ENCODE results near the gene NRL.
A peak's percentile ranks its signal among the peaks of the same experiment; 100 is the strongest.

Gene NRL

DNA sequence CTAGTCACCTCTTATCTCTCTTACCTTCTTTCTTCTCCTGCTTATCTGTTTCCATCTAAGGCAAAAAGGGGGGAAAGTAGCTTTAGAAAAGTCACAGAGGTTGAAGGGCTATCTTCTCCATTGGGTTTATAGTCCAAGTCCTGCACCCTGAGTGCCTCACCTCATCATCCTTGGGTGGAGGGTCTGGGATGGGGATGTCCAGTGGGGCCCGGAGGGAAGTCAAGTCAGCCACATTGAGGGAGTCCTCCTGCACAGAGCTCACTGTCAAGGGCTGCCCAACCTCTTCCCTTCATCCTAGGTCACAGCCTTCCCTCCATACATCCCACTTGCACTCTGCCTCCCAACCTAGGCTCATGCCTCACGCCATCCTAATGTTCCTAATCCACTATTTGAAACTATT, 30.5 kb upstream of the NRL start:
- no peak for DNase-seq (ENCODE audit: low read depth in 3 of 3, low spot score in 1 of 3)

DNA sequence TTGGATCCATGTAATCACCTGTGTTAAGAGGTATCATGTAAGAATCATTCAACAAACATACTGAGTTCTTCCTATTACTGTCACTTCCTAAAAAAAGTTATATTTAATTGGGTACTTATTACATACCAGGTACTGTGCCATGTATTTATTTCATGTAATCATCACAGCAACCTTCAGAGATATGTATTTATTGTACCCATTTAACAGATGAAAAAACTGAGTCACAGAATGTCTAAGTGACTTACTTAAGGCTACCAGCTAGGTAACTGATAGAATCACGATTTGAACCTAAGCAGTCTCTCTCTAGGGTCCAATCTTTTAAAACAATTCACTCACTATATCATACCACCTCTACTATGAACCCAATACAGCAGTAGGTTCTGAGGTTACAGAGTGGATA, 29.7 kb upstream of the NRL start:
- DNase-seq (ENCODE audit: low read depth in 3 of 3, low spot score in 1 of 3), result no peak

DNA sequence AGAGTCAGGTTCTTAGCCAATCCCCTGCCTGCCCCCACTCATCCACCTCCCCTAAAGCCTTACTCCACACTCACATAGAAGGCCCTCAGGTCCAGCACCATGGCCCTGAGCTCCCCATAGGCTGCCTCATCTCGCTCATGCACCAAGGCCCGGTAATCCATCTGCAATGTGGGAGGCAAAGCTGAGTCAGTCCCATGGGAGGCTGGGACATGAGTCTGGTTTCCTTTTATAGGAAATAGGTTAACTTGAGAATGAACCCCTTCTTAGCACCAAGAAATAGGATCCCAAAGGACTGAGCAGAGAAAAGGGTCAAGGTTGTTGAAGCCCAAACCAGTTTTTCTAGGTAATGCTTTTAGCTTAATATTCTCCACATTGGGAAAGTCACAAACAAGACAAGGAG, 28.8 kb upstream of the NRL start:
- DNase-seq (ENCODE audit: low read depth in 3 of 3, low spot score in 1 of 3), result no peak

DNA sequence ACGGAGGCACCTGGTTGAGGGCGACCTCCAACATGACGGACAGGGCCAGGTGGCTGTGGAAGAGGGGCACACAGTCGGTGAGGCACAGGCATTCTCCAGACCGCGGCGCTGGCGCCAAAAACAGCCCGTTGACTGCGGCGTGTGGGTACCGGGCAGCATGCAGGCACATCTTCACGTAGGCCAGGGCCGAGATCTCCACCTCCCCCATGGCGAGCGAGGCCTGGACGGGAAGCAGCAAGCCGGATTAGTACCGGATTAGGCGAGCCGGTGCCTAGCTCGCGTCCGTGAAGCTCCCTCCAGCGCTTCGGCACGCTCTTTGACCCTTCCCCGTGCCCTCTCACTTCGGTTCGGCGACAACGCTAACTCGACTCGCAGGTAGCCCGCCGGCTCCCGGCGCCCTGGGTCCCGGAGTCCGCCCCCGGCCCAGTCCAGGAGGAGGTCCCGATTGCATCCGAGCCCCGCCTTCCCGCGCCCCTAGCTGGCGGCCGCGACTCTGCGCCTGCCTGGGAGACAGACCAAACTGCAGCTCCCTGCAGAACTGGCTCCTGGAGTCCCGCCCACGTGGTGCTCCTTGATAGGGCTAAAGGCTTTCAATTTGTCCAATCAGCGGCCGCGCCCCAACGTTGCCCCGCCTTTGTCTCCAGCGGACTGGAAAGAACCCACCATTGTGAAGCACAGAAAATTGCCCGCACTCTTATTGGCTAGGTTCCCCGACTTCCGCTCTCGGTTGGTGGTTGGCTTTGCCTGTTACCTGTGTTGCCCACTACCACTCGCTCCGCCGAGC, 26.5 kb upstream of the NRL start, which contains the start of gene EMC9:
Gene EMC9, minus strand, starts transcription at position 495 of the 784 bp plus-strand sequence. Its CDS starts 287 bp downstream, at position 208.
- peak; percentile 97 to 98 (median 97) for DNase-seq (ENCODE audit: low read depth in 3 of 3, low spot score in 1 of 3)

DNA sequence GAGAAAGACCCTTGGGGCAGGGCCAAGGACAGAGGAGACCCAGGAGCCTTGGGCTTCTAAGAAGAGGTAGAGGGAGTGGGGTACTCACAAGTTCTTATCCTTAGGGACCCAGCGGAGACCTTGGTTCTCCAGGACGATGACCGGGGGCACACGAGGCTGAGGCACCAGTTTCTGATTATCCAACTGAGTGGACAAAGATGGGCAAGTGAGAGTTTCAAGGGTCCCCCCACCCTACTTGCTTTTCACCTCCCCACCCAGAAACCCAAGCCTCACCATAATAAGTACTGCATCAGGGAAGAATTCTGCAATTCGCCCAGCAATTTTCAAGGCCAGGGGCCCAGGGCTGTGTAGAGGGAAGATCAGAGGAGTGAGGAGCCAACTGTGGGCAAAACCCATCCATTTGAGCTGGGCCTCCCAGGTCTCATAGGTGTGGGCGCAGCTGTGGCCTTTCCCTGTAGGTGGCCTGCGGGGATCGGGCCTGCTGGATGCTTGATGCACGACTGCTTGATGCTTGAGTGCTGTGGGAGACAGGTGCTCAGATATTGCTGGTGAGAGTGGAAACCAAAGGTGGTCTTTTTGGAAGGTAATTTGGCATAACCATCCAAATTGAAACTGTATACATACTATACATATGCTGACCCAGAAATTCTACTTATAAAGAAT, 24.7 kb upstream of the NRL start:
- DNase-seq (ENCODE audit: low read depth in 3 of 3, low spot score in 1 of 3), result no peak

DNA sequence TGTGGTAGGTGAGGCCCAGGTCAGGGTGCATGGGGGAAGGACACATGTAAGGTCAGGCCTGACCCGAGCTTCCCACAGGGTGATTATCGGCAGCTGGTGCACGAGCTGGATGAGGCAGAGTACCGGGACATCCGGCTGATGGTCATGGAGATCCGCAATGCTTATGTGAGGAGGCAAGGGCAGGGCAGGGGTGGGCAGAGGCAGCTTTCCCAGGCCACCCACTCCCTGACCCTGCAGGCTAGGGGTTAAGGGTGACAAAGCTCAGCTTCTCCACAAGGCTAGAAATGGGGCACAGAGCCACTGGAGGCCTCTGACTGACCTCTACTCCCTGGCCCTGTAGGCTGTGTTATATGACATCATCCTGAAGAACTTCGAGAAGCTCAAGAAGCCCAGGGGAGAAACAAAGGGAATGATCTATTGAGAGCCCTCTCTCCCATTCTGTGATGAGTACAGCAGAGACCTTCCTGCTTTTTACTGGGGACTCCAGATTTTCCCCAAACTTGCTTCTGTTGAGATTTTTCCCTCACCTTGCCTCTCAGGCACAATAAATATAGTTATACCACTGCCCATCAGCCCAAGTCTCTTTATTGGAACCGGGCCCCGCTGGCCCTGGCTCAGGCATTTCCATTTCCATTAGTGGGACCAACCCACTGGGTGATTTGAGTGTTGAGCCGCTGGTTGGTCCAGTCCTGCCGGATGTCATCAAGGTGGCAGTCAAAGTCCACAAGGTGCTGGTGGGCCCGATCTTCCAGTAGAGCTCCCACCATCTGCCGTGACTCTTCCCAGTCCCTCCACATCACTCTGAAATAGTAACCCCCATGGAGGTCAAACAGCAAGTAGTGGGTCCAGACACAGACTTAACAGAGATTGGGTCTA, 23.9 kb upstream of the NRL start:
- no peak for DNase-seq (ENCODE audit: low read depth in 3 of 3, low spot score in 1 of 3)

DNA sequence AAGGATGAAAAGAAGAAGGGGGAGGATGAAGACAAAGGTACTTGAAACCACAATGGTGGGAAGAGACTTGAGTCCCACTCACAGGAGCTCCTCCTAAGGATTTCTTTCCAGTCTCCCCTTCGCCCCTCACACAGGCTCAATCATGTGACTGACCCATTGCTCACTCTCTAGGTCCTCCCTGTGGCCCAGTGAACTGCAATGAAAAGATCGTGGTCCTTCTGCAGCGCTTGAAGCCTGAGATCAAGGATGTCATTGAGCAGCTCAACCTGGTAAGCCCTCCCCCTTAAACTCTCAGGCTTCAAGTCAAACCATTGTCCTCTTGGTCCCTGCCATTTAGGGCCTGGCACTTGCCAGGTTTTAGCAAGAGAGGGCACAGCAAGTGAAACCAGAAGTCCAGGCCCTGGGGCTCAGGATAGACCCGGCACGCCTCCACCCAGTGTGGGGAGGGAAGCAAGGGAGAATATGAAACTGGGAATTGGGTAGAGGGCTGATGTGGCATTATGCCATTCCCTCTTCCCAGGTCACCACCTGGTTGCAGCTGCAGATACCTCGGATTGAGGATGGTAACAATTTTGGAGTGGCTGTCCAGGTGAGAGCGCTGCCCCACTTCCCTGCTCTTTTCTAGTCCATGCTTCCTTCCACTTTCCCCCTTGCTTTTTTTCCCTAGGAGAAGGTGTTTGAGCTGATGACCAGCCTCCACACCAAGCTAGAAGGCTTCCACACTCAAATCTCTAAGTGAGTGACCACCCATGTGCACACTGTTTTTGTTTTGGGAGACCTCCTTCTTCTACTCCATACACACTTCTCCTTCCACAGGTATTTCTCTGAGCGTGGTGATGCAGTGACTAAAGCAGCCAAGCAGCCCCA, 23.0 kb upstream of the NRL start:
- DNase-seq (ENCODE audit: low read depth in 3 of 3, low spot score in 1 of 3), result no peak

DNA sequence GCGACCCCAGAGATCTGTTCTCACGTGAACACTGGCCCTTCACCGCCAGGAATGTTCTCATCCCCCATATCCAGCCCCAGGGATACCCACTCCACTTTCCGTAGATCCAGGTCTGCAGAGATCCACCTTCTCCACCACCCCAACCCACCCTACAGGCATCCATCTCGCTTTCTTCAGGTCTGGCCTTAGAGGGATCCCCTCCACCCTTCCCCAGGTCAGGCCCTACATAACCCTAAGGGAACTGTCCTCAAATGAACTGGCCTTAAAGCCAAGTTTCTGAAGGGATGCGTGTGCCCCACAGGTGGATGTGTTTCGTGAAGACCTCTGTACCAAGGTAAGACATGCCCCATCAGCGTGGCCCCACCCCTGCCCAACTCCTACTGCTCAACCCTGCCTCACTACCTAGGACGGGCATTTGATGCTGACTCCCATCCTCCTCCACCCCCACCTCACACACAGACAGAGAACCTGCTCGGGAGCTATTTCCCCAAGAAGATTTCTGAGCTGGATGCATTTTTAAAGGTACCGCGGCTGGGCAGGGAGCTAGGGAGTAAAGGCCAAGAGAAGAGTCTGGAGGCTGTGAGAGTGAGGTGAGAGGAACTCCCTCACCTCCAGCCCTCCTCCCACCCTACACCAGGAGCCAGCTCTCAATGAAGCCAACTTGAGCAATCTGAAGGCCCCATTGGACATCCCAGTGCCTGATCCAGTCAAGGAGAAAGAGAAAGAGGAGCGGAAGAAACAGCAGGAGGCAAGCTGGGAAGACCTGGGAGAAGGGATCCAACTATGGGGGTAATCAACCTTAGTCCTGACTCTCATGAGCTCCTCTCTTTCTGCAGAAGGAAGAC, 22.2 kb upstream of the NRL start:
- DNase-seq (ENCODE audit: low read depth in 3 of 3, low spot score in 1 of 3), result no peak

DNA sequence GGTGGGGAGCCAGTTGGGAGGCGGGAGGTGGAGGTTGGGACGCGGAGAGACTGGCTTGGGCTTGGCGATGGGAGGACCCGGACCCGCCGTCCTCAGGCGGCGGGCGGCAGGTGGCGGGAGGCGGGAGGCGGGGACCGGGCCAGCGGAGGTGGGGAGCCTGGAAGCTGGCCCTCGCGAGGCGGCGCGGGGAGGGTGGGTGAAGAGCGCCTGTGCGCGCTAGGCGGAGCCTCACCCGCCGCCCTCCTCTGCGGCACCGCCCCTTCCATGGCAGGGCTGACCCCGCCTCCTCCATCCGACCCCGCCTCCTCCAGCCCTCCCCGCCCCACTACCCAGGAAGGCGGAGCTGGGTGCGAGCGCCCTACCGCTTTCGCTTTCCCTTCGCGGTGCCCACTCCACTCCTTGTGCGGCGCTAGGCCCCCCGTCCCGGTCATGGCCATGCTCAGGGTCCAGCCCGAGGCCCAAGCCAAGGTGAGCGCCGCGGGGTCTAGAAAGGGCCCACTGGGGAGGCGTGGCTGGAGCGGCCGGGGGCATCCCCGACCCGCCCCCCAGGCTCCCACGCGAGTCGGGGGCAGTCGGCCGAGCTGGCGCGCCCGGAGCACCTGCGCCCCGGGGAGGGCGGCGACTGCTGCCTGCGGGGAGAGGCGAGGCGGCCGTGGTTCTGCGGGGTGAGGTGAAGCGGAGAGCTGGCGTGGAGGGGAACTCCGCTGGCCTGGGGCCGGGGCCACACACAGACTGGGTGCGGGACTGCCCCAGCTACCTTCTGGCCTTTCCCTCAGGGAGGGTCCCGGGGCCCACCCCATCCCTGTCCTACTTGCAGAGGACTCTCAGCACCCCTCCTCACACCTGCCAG, 21.3 kb upstream of the NRL start, which contains the start of gene PSME1:
Gene PSME1, plus strand, starts transcription at position 361 of the 850 bp plus-strand sequence. Its CDS starts 69 bp downstream, at position 430.
- DNase-seq (ENCODE audit: low read depth in 3 of 3, low spot score in 1 of 3), result peak; percentile 86 to 96 (median 93)

DNA sequence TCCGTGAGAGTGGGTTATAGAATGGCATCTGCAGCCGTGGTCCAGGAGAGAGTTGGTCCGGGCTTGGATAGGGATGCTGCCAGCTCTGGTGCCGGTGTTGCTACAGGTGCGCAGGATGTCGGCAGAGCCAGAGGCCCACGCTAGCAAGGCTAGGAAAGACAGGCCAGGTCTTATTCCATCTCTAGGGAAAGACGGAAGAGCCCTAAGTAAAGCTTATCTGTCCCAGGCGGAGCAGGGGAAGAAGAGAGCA, 20.8 kb upstream of the NRL start:
- no peak for DNase-seq (ENCODE audit: low read depth in 3 of 3, low spot score in 1 of 3)

DNA sequence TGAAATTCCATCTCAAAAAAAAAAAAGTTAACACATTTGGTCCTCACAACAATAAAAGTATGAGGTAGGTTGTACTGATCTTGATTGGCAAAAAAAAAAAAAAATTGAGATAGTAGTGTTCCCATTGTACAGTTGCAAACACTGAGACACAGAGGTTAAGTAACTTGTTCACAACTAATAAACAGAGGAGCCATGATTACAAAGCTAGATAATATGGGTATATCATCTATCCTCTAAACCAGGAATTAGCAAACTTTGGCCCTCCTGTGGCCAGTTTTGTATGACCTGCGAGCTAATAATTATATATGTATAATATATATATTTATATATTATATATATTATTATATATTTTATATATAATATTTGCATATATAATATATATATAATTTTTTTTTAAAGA, 19.0 kb upstream of the NRL start:
- DNase-seq (ENCODE audit: low read depth in 3 of 3, low spot score in 1 of 3), result no peak

DNA sequence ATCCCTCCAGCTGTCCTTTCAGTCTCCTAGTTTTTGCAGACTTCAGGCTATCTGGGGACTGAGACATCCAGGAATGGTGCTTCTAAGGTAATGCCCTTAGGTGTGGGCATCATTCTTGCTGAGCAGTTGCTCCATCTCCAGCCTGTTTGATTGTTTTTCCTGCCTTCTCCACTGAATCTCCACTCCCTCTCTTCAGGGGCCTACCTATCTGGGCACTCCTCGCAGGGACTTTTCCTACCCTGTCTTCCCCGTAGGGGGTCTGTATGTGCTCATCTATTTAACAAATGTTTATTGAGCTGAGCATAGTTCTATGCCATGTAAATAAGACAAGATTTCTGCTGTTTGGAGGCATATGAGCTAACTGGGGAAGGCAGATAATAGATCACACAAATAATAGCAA, 18.2 kb upstream of the NRL start:
- DNase-seq (ENCODE audit: low read depth in 3 of 3, low spot score in 1 of 3), result no peak

DNA sequence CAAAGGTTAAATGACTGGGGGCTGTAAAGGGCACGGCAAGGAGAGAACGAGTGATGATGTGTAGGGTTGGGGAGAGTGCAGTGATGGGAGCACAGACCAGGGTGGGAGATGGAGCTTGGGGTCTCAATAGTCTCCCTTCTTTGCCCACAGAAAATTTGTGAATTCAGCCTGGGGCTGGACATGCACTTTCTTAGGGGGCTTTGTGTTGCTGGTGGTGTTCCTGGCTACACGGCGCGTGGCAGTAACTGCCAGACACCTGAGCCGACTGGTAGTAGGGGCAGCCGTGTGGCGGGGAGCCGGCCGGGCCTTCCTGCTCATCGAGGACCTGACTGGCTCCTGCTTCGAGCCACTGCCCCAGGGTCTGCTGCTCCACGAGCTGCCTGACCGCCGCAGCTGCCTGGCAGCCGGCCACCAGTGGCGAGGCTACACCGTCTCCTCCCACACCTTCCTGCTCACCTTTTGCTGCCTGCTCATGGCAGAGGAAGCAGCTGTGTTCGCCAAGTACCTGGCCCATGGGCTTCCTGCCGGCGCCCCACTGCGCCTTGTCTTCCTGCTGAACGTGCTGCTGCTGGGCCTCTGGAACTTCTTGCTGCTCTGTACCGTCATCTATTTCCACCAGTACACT, 17.4 kb upstream of the NRL start:
- DNase-seq (ENCODE audit: low read depth in 3 of 3, low spot score in 1 of 3), result peak in 1 of 3 donors; percentile 24

DNA sequence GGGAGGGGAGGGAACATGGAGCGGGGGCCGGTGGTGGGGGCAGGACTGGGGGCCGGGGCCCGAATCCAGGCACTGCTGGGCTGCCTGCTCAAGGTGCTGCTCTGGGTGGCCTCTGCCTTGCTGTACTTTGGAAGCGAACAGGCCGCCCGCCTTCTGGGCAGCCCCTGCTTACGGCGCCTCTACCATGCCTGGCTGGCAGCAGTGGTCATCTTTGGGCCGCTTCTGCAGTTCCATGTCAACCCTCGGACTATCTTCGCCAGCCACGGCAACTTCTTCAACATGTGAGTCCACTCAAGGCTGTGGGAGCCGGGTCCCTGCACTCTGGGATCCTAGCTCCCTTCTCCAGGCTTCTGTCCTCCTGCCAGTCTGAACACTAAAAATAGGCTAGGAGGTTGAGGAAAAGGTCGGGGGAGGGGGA, 16.8 kb upstream of the NRL start:
- no peak for DNase-seq (ENCODE audit: low read depth in 3 of 3, low spot score in 1 of 3)

DNA sequence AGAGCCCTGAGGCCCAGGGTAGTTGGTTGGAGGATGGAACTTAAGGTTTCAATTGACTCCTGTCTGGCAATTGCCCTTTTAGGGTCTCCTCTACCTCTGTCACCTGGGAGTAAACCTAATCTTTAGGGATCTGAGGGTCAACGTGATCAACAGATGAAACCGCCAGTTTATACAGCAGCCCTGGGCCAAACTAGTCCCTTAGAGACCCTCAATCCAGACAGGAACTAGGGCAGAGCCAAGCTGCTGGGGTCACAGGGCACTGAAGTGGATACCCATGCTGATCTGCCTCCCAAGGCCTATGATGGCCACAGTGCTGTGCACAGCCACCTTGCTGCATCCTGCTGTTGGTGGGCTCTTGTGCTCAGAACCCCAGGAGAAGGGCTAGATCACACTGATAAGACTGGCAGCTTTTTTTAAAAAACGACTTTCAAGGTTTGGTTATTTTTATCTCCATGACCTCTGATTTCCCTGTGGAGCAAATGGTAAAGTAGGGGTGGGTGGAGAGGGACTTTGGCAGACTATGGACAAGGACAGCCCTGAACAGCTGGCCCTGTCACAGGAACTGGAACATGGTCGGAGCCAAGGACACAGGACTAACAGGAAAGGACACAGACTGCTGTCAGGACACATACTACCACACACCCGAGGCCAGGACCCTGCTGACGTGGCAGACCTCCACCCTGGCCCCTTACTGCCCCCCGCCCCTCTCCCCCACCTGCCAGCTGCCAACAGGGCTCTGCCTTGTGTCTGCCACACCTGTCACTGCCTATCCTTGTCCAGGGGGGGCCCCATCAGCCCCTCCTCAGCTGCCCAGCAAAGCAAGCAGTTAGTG, 16.2 kb upstream of the NRL start:
- DNase-seq (ENCODE audit: low read depth in 3 of 3, low spot score in 1 of 3), result no peak

DNA sequence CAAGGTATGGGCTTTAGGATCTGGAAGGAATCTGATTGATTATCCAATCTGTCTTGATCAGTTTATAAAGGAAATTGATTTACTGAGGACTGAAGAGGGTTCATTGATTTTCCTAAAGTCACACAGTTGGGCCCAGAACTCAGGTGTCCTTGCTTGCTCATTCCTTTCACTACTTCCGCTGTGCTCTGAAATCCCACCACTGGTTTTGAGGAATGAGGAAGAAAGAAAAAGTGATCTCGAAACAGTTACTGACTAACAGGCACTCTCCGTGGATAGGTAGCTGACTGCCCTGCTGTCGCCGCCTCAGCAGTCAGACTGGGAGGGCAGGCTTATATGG, 15.6 kb upstream of the NRL start, which contains the start of gene FITM1:
Gene FITM1, plus strand, starts transcription at position 280 of the 337 bp plus-strand sequence. CDS start 905 bp downstream, outside the sequence.
- DNase-seq (ENCODE audit: low read depth in 3 of 3, low spot score in 1 of 3), result no peak

DNA sequence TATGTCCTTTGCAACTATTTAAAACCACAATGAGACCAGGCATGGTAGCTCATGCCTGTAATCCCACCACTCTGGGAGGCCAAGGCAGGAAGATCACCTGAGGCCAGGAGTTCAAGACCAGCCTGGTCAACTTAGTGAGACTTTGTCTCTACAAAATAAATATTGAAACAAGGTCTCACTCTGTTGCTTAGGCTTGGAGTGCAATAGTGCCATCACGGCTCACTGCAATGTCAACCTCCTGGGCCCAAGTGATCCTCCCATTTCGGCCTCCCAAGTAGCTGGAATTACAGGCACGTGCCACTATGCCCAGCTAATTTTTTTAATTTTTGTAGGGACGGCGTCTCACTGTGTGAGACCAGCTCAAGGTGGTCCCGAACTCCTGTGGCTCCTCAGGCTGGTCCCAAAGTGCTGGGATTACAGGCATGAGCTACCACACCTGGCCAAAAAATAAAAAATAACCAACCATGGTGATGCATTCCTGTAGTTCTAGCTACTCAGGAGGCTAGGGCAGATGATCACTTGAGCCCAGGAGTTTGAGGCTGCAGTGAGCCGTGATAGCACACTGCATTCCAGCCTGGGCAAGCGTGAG, 14.8 kb upstream of the NRL start:
- no peak for DNase-seq (ENCODE audit: low read depth in 3 of 3, low spot score in 1 of 3)
